Vagina (tissue), 2 donors: ENCODE measurements around the gene EPS15.

Experiments used
- CTCF ChIP-seq, 3 experiments: fragments of 450-650 bp in 2 of 3; fragments of 200-600 bp in 1 of 3; sonication (generic) in 1 of 3; IDR thresholded peaks; one replicate each; pipeline ENCODE4 v1.5.1; 2017 to 2019; ENCODE audit warnings: antibody characterized with exemption in 3 of 3, mild to moderate bottlenecking in 2 of 3, moderate library complexity in 2 of 3
- POLR2A ChIP-seq, 2 donors: fragments of 450-650 bp; IDR thresholded peaks; one replicate each; pipeline ENCODE4 v1.6.1; 2017; ENCODE audit warnings: antibody characterized with exemption in 2 of 2, mild to moderate bottlenecking in 2 of 2, moderate library complexity in 2 of 2
- POLR2AphosphoS5 ChIP-seq, 2 donors: sonication (generic); formaldehyde crosslinking; IDR thresholded peaks; one replicate each; pipeline ENCODE4 v1.9.0; 2017; ENCODE audit warnings: antibody characterized with exemption in 2 of 2, mild to moderate bottlenecking in 2 of 2, low read depth in 1 of 2; ENCODE audit not compliant: insufficient read depth in 1 of 2

- no peak for TF ChIP-seq POLR2A (IDR thresholded peaks at IDR 0.05)
- no peak for TF ChIP-seq CTCF (IDR thresholded peaks at IDR 0.05)
- no peak for TF ChIP-seq POLR2AphosphoS5 (IDR thresholded peaks at IDR 0.05; ENCODE audit: insufficient read depth in 1 of 2, low read depth in 1 of 2)
These were observed 64.5 kb downstream of the EPS15 start for GRCh38 chr1:51454554-51454953.
